BLaER1 treated with 17β-estradiol and CSF1 and Interleukin-3, amounts not matched to agents 10 nM and 100 nM (cell line): Measurements from ENCODE around the gene CCDC187.
A peak's percentile ranks its signal among the peaks of the same experiment; 100 is the strongest.

Experiments
- H3K27ac ChIP-seq, 11 experiments: shearing (Covaris generic); formaldehyde crosslinking; 2 replicates each; pipeline ENCODE4 v1.8.1; 2022
- H3K27me3 ChIP-seq, 11 experiments: shearing (Covaris generic); formaldehyde crosslinking; 2 replicates each; pipeline ENCODE4 v1.8.1; 2022
- H3K36me3 ChIP-seq, 11 experiments: shearing (Covaris generic); formaldehyde crosslinking; 2 replicates each; pipeline ENCODE4 v1.8.1; 2022
- H3K4me1 ChIP-seq, 10 experiments: shearing (Covaris generic); formaldehyde crosslinking; 2 replicates each; pipeline ENCODE4 v1.8.1; 2022
- H3K4me2 ChIP-seq, 11 experiments: shearing (Covaris generic); formaldehyde crosslinking; 2 replicates each; pipeline ENCODE4 v1.8.1; 2022
- H3K4me3 ChIP-seq, 10 experiments: shearing (Covaris generic); formaldehyde crosslinking; 2 replicates each; pipeline ENCODE4 v1.8.1; 2022
- H3K9ac ChIP-seq, 11 experiments: shearing (Covaris generic); formaldehyde crosslinking; 2 replicates each; pipeline ENCODE4 v1.8.1; 2022
- H3K9me3 ChIP-seq, 11 experiments: shearing (Covaris generic); formaldehyde crosslinking; replicated peaks in 1 of 11; 2 replicates each; pipeline ENCODE4 v1.8.1; 2022
- H4K20me1 ChIP-seq, 11 experiments: shearing (Covaris generic); formaldehyde crosslinking; 2 replicates each; pipeline ENCODE4 v1.8.1; 2022
- Cebpa-rat ChIP-seq, 11 experiments: shearing (Covaris generic); IDR thresholded peaks; 2 replicates each; pipeline ENCODE4 v1.8.1; 2022

The CCDC187 gene

GRCh38 chr9:136232969-136233368, 70.9 kb downstream of the CCDC187 start:
- Histone ChIP-seq H3K36me3 (peaks cover 8 to 54% (median 40%) of the 10 kb centered on the region in 11 experiments; a peak in 20 of 22 replicates), H3K9me3 (no peaks in the 10 kb centered on the region), H4K20me1 (peaks cover 20 to 100% (median 98%) of the 10 kb centered on the region in 11 experiments; a peak in 21 of 22 replicates), H3K4me3 (no peak overlapping the region; a peak in 1 of 20 replicates), H3K27ac (no peak overlapping the region; a peak in 1 of 22 replicates), H3K27me3 (peaks cover 0 to 21% (median 0%) of the 10 kb centered on the region in 11 experiments; a peak in 6 of 22 replicates), H3K9ac (peak overlapping the region in 4 of 11 experiments; percentile 14 to 53 (median 32); a peak in 6 of 22 replicates), H3K4me1 (peaks cover 46 to 100% (median 96%) of the 10 kb centered on the region in 10 experiments), H3K4me2 (peak overlapping the region; percentile 77 to 99 (median 94))
- TF ChIP-seq Cebpa-rat (IDR thresholded peaks at IDR 0.05) = no peak

- peaks cover 43 to 100% (median 96%) of the 10 kb centered on the region in 10 experiments for H3K4me1 ChIP-seq
- no peak for TF ChIP-seq Cebpa-rat (IDR thresholded peaks at IDR 0.05)
- H3K27ac ChIP-seq = peak overlapping the region in 1 of 11 experiments; percentile 8; a peak in 2 of 22 replicates
- peak overlapping the region; percentile 77 to 99 (median 94) for H3K4me2 ChIP-seq
- peaks cover 2 to 46% (median 32%) of the 10 kb centered on the region in 11 experiments; a peak in 20 of 22 replicates for H3K36me3 ChIP-seq
- peak overlapping the region in 3 of 11 experiments; percentile 24 to 53 (median 42); a peak in 4 of 22 replicates for H3K9ac ChIP-seq
- H3K9me3 ChIP-seq = no peaks in the 10 kb centered on the region
- peaks cover 0 to 14% (median 0%) of the 10 kb centered on the region in 11 experiments; a peak in 4 of 22 replicates for H3K27me3 ChIP-seq
- H3K4me3 ChIP-seq = no peak overlapping the region
- peaks cover 12 to 100% (median 98%) of the 10 kb centered on the region in 11 experiments; a peak in 21 of 22 replicates for H4K20me1 ChIP-seq
Observed at GRCh38 chr9:136231478-136232297, 72.2 kb downstream of the CCDC187 start.

DNA sequence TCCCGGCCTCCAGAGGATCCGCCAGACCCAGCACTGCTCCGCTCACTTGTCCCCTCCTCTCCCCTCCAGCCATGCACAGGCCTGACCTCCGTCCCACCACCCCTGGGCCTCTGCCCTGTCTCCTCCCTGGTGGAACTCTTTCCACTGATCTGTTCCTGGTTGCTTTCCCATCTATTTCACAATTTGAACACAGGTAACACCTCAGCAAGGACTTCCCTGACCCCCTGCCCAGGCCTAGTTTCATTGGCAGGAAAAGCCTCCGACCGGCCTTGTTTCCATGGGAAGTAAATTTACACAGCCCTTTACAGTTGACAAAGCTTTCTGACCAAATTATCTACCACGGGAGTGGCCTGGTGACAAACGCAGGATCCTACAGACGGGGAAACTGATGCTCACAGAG, 73.1 kb downstream of the CCDC187 start:
- Histone ChIP-seq H3K4me1 (peaks cover 52 to 100% (median 96%) of the 10 kb centered on the region in 10 experiments), H4K20me1 (peaks cover 3 to 100% (median 98%) of the 10 kb centered on the region in 11 experiments; a peak in 21 of 22 replicates), H3K27me3 (peaks cover 0 to 13% (median 0%) of the 10 kb centered on the region in 11 experiments; a peak in 3 of 22 replicates), H3K4me2 (peak overlapping the region in 6 of 11 experiments; percentile 39 to 96 (median 91); a peak in 10 of 22 replicates), H3K36me3 (peaks cover 0 to 42% (median 26%) of the 10 kb centered on the region in 11 experiments; a peak in 15 of 22 replicates), H3K4me3 (no peak overlapping the region), H3K9me3 (no peaks in the 10 kb centered on the region), H3K27ac (no peak overlapping the region), H3K9ac (0 out of 22 replicates have a peak overlapping the region, but pooled peaks of 2 of the 11 experiments have one; percentile 13 to 15)
- TF ChIP-seq Cebpa-rat (IDR thresholded peaks at IDR 0.05) = no peak

DNA sequence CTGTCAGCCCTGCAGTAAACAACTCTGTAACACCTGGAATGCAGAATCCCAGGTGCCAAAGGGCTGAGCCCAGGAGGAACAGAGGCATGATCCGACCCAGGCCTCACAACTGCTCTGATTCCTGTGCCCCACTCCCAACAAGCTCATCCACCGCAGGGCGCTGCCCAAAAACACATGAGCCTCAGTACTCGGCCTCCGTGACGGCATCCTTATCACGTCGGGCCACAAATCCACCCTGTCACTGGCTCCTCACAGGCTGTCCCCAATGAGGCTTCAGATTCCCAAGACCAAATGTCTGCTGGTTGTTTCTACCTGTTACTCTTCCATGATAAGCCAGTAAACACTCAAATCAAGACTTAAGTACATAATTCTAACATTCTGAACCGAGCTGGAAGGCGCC, 73.5 kb downstream of the CCDC187 start:
- Histone ChIP-seq H3K4me3 (no peak overlapping the region), H3K27ac (no peak overlapping the region), H3K27me3 (peaks cover 0 to 13% (median 0%) of the 10 kb centered on the region in 11 experiments; a peak in 3 of 22 replicates), H4K20me1 (peaks cover 0 to 100% (median 98%) of the 10 kb centered on the region in 11 experiments; a peak in 21 of 22 replicates), H3K4me2 (peak overlapping the region in 5 of 11 experiments; percentile 39 to 96 (median 94); a peak in 9 of 22 replicates), H3K4me1 (peaks cover 56 to 100% (median 96%) of the 10 kb centered on the region in 10 experiments), H3K9ac (0 out of 22 replicates have a peak overlapping the region, but pooled peaks of 2 of the 11 experiments have one; percentile 13 to 15), H3K9me3 (no peaks in the 10 kb centered on the region), H3K36me3 (peaks cover 0 to 38% (median 22%) of the 10 kb centered on the region in 11 experiments; a peak in 14 of 22 replicates)
- TF ChIP-seq Cebpa-rat (IDR thresholded peaks at IDR 0.05) = no peak

DNA sequence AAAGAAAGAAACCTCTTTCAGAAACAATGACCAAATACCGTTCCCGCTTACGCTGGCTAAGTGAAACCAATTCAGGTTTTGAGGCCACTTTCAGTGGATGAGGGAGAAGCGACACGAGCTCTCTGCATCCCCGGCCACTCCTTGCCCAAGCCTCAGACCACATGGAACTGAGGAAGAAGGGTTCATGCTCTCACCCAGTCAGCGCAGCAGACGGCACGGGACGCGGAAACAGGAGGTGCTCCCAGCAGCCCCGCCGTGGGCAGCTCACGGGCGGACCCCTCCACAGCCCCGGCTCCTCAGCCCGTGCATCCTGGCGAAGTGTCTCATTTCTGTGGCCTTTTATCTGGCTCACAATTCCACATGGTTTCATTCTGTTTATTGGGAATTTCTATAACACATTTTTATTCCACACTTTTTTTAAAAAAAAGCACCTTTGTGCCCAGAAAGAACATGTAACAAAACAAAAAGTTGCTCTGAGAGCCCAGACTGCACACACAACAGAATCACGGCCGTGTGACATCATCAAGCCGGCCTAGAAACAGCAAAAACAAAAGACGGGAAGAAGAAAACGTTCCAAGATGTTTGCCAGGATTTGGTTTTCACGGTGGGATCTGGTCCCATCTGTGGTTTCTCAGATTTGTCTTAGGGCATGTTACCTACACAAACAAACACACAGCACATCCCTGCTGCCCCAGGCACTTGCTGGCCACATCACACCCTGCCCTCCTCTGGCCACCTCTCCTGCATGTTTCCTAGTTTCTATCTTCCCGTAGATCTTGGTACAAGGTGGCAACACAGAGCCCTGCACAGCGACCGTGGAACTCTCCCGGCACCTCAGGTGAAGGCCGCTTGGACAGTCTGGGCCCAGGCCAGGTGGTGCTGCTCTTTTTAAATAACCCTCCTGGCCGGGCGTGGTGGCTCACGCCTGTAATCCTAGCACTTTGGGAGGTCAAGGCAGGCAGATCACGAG, 74.5 kb downstream of the CCDC187 start:
- Histone ChIP-seq H3K4me3 (no peak overlapping the region), H4K20me1 (peaks cover 0 to 100% (median 98%) of the 10 kb centered on the region in 11 experiments; a peak in 21 of 22 replicates), H3K9ac (peak overlapping the region in 3 of 11 experiments; percentile 11 to 49 (median 42); a peak in 3 of 22 replicates), H3K36me3 (peaks cover 0 to 28% (median 13%) of the 10 kb centered on the region in 11 experiments; a peak in 9 of 22 replicates), H3K4me2 (peak overlapping the region; percentile 72 to 96 (median 88); a peak in 19 of 22 replicates), H3K4me1 (peaks cover 66 to 100% (median 96%) of the 10 kb centered on the region in 10 experiments), H3K27me3 (peaks cover 0 to 13% (median 0%) of the 10 kb centered on the region in 11 experiments; a peak in 3 of 22 replicates), H3K9me3 (no peaks in the 10 kb centered on the region), H3K27ac (no peak overlapping the region)
- no peak for TF ChIP-seq Cebpa-rat (IDR thresholded peaks at IDR 0.05)

GRCh38 chr9:136228107-136228875, 75.6 kb downstream of the CCDC187 start:
- Histone ChIP-seq H3K36me3 (peaks cover 0 to 24% (median 12%) of the 10 kb centered on the region in 11 experiments; a peak in 8 of 22 replicates), H3K9ac (peak overlapping the region in 7 of 11 experiments; percentile 10 to 49 (median 14); a peak in 8 of 22 replicates), H3K27me3 (peaks cover 0 to 13% (median 0%) of the 10 kb centered on the region in 11 experiments; a peak in 5 of 22 replicates), H3K4me3 (no peak overlapping the region), H3K4me2 (peak overlapping the region; percentile 72 to 96 (median 88)), H3K4me1 (peaks cover 67 to 100% (median 96%) of the 10 kb centered on the region in 10 experiments), H3K27ac (peak overlapping the region in 1 of 11 experiments; percentile 11; a peak in 1 of 22 replicates), H4K20me1 (peaks cover 0 to 100% (median 98%) of the 10 kb centered on the region in 11 experiments; a peak in 21 of 22 replicates), H3K9me3 (no peaks in the 10 kb centered on the region)
- TF ChIP-seq Cebpa-rat (IDR thresholded peaks at IDR 0.05) = no peak
